GM12801 (cell line): ENCODE measurements around the gene CALN1.

Experiments
- TF ChIP-seq, protein P1 (sequence below): IDR thresholded peaks from one replicate; pipeline ENCODE4 v1.5.1; 2011; ENCODE audit warnings: control low read depth; ENCODE audit not compliant: insufficient read length; ENCODE audit errors: extremely low read depth

CALN1 gene

DNA sequence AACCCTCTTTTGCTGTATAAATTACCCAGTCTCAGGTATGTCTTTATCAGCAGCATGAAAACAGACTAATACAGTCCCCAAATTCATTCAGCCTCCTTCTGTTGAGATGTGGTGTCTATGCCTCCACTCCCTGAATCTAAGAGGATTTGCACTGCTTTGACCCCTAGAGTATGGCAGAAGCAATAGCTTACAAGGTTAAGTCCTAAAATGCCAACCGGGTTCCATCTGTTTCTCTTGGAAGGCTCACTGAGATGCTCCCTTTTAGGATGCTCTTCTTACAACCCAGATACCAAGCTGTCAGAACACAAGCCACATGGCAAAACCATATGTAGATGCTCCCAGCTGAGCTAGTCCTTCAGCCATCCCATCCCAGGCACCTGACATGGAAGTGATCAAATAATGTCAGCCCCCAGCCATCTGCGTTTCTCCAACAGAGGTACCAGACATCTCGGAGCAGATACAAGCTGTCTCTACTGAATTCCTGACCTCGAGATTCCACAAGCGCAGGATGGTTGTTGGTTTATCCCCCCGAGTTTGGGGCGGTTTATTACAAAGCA is 20.2 kb downstream of the CALN1 start:
- TF ChIP-seq, protein P1, sequence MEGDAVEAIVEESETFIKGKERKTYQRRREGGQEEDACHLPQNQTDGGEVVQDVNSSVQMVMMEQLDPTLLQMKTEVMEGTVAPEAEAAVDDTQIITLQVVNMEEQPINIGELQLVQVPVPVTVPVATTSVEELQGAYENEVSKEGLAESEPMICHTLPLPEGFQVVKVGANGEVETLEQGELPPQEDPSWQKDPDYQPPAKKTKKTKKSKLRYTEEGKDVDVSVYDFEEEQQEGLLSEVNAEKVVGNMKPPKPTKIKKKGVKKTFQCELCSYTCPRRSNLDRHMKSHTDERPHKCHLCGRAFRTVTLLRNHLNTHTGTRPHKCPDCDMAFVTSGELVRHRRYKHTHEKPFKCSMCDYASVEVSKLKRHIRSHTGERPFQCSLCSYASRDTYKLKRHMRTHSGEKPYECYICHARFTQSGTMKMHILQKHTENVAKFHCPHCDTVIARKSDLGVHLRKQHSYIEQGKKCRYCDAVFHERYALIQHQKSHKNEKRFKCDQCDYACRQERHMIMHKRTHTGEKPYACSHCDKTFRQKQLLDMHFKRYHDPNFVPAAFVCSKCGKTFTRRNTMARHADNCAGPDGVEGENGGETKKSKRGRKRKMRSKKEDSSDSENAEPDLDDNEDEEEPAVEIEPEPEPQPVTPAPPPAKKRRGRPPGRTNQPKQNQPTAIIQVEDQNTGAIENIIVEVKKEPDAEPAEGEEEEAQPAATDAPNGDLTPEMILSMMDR: no peak

DNA sequence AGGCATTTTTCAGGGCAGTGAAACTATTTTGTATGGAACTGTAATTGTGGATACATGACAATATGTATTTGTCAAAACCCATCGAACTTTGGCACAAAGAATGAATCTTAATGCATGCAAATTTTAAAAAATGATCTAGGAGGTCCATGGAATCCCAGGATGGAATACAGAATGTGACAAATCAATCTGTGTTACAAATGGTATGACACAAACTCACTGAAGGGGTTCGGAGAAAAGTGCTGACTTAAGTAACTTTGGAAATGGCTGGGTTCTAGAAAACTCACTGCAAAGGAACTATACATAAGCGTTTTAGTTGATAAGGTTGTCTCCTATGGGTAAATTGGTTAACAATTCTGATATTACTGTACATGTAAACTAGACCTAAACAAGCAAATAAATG is 26.0 kb downstream of the CALN1 start:
- TF ChIP-seq, protein P1: no peak

DNA sequence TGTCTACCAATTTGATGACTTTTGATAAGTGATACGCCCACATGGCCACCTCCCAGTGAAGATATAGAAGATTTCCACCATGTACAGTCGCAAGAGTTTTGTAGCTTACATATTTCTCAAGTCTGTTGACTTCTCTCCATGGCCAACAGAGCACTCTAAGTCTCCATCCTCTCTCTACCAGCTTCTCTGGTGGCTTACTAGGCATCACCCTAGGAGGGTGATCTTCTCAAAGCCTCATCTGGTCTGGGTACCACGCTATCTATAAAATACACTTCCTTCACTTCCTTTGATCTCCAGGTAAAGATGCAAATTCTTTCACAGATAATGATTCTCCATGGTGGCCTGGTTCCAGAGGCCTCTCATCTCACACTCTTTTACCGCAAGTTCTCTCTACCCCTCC is 49.9 kb downstream of the CALN1 start:
- TF ChIP-seq, protein P1: no peak

DNA sequence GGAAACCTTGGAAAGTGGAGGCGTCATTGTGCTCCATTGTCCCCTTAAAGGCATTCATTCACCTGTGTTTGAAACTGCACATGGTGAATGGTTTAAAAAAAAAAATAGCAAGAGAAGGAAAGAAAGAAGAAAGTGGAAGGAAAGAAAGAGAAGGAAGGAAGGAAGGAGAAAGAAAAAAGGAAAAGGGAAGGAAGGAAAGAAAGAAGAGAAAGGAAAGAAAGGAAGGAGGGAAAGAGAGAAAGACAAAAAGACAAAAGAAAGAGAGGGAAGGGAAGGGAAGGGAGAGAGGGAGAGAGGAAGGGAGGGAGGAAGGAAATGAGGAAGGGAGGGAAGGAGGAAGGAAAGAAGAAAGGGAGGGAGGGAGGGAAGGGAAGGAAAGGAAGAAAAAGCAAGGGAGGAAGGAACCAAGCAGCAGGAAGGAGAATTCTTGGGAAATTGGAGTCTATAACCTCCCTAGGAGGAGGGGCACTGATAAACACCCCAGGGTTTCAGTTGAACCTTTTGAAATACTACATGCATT is 66.9 kb downstream of the CALN1 start:
- TF ChIP-seq, protein P1: no peak

DNA sequence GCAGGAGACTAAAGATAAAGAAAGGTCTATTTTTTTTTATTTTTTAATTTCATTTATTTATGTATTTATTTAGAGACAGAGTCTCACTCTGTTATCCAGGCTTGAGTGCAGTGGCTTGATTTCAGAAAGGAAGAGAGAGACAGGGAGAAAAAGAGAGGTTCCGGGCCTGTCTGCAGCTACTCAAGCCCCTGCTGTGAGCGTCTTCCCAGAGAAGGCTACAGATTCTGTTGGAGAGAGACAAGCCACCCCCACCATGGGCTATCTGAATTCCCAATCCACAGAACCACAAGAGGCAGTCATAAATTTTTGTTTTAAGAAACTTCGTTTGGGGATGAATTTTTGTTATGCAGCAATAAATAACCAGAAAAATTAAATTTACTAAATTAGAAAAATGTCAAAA is 68.1 kb downstream of the CALN1 start:
- TF ChIP-seq, protein P1: no peak

DNA sequence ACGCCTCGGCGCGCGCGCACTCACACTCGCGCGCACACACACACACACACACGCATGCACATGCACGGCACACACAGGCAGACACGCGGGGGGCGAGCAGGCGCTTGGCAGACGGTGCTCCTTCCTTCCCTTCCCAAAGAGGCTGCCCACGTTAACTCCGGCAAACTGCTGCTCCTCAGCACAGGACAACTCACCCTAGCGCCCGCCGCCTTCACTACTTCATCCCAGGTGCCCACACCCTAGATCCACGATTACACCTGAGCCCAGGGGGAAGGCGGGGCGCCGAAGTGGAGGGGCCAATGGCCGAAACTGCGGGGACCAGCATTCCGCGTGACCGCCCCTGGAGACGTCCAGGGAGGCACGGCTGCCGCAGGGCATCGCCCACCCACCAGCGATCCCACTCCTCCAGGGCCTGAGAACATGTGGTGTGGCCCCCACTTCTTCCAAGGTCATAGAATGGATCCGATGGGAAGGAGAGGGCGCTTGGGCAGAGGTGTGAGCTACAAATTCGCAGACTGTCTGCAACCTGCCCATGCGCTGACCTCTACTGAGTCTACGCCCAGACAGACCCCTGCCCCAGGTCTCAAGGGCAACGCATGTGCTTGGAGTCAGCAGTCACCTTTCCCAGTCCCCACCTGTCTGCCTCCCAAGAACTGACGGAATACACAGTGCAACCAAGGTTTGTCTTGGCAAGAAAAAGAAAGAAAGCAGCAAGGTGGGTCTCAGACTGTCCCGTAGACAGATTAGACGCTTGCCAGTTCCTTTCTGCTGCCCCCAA is 74.6 kb downstream of the CALN1 start:
- TF ChIP-seq, protein P1: no peak

DNA sequence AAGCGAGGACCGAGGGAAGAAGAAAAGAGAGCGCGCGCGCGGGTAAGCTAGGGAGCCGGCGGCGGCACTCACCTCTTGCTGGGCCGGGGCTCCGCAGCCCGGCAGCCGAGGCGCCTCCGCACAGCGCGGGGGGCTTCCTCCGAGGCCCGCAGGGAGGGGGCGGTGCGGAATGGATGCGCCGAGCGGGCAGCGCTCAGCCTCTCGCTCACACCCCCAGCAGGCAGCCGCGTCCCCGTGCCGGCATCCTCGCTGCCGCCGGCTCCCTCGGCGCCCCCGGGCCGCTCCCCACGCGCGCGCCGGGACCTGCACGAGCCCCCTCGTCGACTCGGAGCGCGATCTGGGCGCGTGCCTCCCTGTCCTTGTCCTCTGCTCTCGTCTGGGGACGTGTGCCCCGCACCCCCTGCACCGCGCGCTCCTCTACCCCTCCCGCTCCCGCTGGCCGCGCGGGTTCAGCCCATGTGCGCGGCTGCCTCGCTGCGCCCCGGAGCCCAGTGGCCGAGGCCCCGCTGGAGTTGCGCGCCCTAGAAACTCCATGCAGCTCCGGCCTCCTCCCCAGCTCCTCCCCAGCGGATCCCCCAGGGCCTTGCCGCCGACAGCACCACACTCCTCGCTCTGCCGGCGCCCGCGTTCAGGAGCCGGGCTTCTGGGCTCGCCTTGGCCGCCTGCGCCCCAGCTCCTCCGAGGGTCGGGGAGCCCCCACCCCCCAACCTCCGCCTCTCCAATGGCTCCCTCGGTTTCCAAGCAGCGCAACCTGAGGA is 75.3 kb downstream of the CALN1 start:
- TF ChIP-seq, protein P1: no peak
